Ectodermal cell (in vitro differentiated cells): ENCODE results near the gene STXBP1.

Experiments used
- H3K27ac ChIP-seq: 2 replicates; pipeline ENCODE4 v1.7.0; 2013; ENCODE audit warnings: mild to moderate bottlenecking, low read depth, low read length; ENCODE audit not compliant: insufficient read depth, poor library complexity, severe bottlenecking
- H3K27me3 ChIP-seq: 2 replicates; pipeline ENCODE4 v1.7.0; 2013; ENCODE audit warnings: mild to moderate bottlenecking, low read length; ENCODE audit not compliant: insufficient read depth, control insufficient read depth, poor library complexity, severe bottlenecking
- H3K36me3 ChIP-seq: one replicate; pipeline ENCODE4 v1.7.0; 2013; ENCODE audit warnings: low read length; ENCODE audit not compliant: control insufficient read depth, insufficient read depth
- H3K4me1 ChIP-seq: one replicate; pipeline ENCODE4 v1.7.0; 2013; ENCODE audit warnings: low read length; ENCODE audit not compliant: control insufficient read depth, insufficient read depth
- H3K4me3 ChIP-seq: 2 replicates; pipeline ENCODE4 v1.7.0; 2013; ENCODE audit warnings: low read depth, low read length, control low read depth; ENCODE audit not compliant: insufficient read depth
- H3K9me3 ChIP-seq: 2 replicates; pipeline ENCODE4 v1.7.0; 2013; ENCODE audit warnings: mild to moderate bottlenecking, low read length, moderate library complexity; ENCODE audit not compliant: control insufficient read depth
- WGBS, 2 experiments: methylation state at CpG; one replicate each; pipeline ENCODE4 v1.1.7; 2013; ENCODE audit warnings: missing lambda C conversion rate in 2 of 2; 5-methylcytosine and 5-hydroxymethylcytosine counted together

STXBP1 gene

DNA sequence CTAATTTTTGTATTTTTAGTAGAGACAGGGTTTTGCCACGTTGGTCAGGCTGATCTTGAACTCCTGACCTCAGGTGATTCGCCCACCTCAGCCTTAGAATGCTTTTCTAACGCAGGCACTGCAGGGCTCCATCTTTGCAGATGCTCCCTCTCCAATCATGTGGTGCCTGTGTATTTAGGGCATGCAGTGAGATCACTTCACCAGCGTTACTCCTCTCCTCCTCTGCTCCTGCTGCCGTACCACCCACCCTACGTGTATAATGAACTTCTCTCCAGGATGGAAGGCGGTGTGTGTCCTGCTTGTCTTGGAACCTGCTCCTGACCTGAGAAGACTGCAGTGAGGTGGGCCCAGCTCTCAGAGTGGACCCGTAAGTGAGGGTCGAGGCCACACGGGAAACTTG is 81.1 kb downstream of the STXBP1 start:
- no peak overlapping the region for H3K4me3 ChIP-seq
- H3K4me1 ChIP-seq = no peaks in the 10 kb centered on the region
- no peaks in the 10 kb centered on the region for H3K36me3 ChIP-seq
- H3K27ac ChIP-seq = no peak overlapping the region
- 91 to 93% methylated on average over 10 of the region's 10 CpGs for WGBS, 2 experiments
- H3K9me3 ChIP-seq = no peaks in the 10 kb centered on the region
- no peaks in the 10 kb centered on the region for H3K27me3 ChIP-seq

GRCh38 chr9:127693697-127694096 is 81.6 kb downstream of the STXBP1 start:
- no peaks in the 10 kb centered on the region for H3K4me1 ChIP-seq
- H3K9me3 ChIP-seq = no peaks in the 10 kb centered on the region
- H3K27ac ChIP-seq = no peak overlapping the region
- WGBS, 2 experiments = 90 to 95% methylated on average over 4 of the region's 4 CpGs
- H3K27me3 ChIP-seq = no peaks in the 10 kb centered on the region
- no peak overlapping the region for H3K4me3 ChIP-seq
- no peaks in the 10 kb centered on the region for H3K36me3 ChIP-seq

- H3K27ac ChIP-seq = no peak overlapping the region
- H3K9me3 ChIP-seq = no peaks in the 10 kb centered on the region
- 94% methylated on average over 9 of the region's 9 CpGs for WGBS, 2 experiments
- no peaks in the 10 kb centered on the region for H3K27me3 ChIP-seq
- no peak overlapping the region for H3K4me3 ChIP-seq
- no peaks in the 10 kb centered on the region for H3K36me3 ChIP-seq
- H3K4me1 ChIP-seq = no peaks in the 10 kb centered on the region
These were observed 83.0 kb downstream of the STXBP1 start for GRCh38 chr9:127694890-127695720.

- WGBS, 2 experiments = 90 to 94% methylated on average over 5 of the region's 5 CpGs
- H3K9me3 ChIP-seq = no peaks in the 10 kb centered on the region
These were observed 85.5 kb downstream of the STXBP1 start for GRCh38 chr9:127697575-127697974.

GRCh38 chr9:127698386-127698785 is 86.3 kb downstream of the STXBP1 start:
- 89 to 95% methylated on average over 5 of the region's 5 CpGs for WGBS, 2 experiments

More at GRCh38 chr9:127697575-127697974, 85.5 kb downstream of the STXBP1 start:
- Histone ChIP-seq H3K36me3 (no peaks in the 10 kb centered on the region), H3K27me3 (no peaks in the 10 kb centered on the region), H3K27ac (no peak overlapping the region), H3K4me3 (no peak overlapping the region), H3K4me1 (no peaks in the 10 kb centered on the region)

DNA sequence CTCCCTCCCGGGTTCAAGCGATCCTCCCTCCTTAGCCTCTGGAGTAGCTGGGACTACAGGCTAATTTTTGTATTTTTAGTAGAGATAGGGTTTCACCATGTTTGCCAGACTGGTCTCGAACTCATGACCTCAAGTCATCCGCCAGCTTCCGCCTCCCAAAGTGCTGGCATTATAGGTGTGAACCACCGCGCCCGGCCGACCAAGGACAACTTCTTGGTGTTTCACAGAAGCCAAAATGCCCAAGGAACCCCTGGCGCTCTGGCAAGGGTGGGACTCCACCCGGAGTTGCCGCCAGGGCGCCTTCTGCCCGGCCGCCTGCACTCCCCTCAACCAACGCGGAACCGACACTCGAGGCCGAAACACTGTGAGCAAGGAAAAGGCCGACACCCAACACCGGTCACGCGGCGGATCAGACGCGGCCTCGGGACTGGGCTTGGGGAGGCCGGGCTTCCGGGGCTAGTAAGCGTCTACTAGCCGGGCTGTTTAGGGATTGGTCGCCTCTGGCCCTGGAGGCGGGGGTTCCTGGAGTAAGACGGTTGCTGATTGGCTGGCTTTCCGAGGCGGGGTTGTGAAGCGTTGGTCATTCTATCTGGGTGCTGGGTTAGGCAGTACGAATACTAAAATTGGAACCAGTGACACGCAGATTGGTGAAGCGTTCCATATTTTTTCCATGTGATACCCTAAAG is 87.1 kb downstream of the STXBP1 start:
- Histone ChIP-seq H3K4me1 (no peaks in the 10 kb centered on the region), H3K36me3 (no peaks in the 10 kb centered on the region), H3K27ac (peak overlapping the region; percentile 26), H3K9me3 (no peaks in the 10 kb centered on the region), H3K27me3 (no peaks in the 10 kb centered on the region), H3K4me3 (peak overlapping the region; percentile 27)
- 36 to 41% methylated on average over 41 of the region's 41 CpGs for WGBS, 2 experiments

More at GRCh38 chr9:127698386-127698785, 86.3 kb downstream of the STXBP1 start:
- no peak overlapping the region for H3K27ac ChIP-seq
- H3K9me3 ChIP-seq = no peaks in the 10 kb centered on the region
- H3K27me3 ChIP-seq = no peaks in the 10 kb centered on the region
- H3K36me3 ChIP-seq = no peaks in the 10 kb centered on the region
- no peaks in the 10 kb centered on the region for H3K4me1 ChIP-seq
- no peak overlapping the region for H3K4me3 ChIP-seq

- 95 to 98% methylated on average over 2 of the region's 2 CpGs for WGBS, 2 experiments
- H3K27me3 ChIP-seq = no peaks in the 10 kb centered on the region
- no peak overlapping the region for H3K27ac ChIP-seq
- no peaks in the 10 kb centered on the region for H3K36me3 ChIP-seq
- peaks cover under 1% of the 10 kb centered on the region for H3K4me1 ChIP-seq
- no peak overlapping the region for H3K4me3 ChIP-seq
- H3K9me3 ChIP-seq = no peaks in the 10 kb centered on the region
These were observed 88.1 kb downstream of the STXBP1 start for GRCh38 chr9:127700140-127700539.

DNA sequence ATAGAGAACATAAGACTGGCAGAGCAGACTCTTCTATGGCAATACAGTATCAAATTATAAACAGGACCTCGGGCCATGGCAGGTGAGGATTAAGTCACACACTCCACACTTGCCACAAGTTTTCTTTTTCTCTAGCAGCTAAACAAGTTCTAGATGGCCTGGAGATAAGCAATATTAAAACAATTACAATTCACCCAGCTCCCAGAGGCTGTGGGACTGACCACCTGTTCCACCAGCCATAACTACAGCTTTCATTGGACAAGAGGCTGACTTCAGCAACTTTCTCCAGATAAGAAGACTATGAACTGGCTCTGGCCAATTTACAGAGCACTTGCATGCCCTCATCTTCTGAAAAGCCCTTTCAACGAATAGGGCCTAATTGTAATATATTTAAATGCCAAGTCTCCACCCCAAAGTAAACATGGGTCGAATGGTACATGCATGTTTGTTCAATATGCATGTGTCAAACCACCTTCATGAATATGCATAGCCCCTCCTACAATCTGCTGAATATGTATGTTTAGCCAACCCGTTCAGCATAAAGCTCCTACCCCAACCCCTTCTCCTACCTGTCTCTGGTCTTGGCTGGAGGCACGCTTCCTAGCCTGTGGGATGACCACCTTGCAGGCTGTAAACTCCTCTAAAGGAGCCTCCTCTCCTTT is 88.6 kb downstream of the STXBP1 start:
- H3K4me3 ChIP-seq = no peak overlapping the region
- no peaks in the 10 kb centered on the region for H3K36me3 ChIP-seq
- no peak overlapping the region for H3K27ac ChIP-seq
- WGBS, 2 experiments = 90 to 93% methylated on average over 5 of the region's 5 CpGs
- no peaks in the 10 kb centered on the region for H3K9me3 ChIP-seq
- H3K4me1 ChIP-seq = peaks cover 6% of the 10 kb centered on the region
- no peaks in the 10 kb centered on the region for H3K27me3 ChIP-seq

GRCh38 chr9:127703289-127703946 is 91.3 kb downstream of the STXBP1 start:
- WGBS, 2 experiments = 88 to 90% methylated on average over 9 of the region's 9 CpGs

More at GRCh38 chr9:127703289-127703946, 91.3 kb downstream of the STXBP1 start:
- H3K4me1 ChIP-seq = peaks cover 9% of the 10 kb centered on the region
- H3K27me3 ChIP-seq = no peaks in the 10 kb centered on the region
- H3K27ac ChIP-seq = no peak overlapping the region
- no peaks in the 10 kb centered on the region for H3K36me3 ChIP-seq
- no peak overlapping the region for H3K4me3 ChIP-seq
- H3K9me3 ChIP-seq = no peaks in the 10 kb centered on the region
